GM11168 (cell line): ENCODE measurements around the gene GADL1.

Source experiments
- in situ Hi-C: fragments of 300-500 bp; cut with MboI; formaldehyde crosslinking; loops from one replicate; pipeline ENCODE4 v1.12.0; 2022; ENCODE audit warnings: low sequenced_read_pairs; ENCODE audit not compliant: unreplicated experiment

The GADL1 gene

GRCh38 chr3:30702828-30703397, 191.5 kb downstream of the GADL1 start:
- in situ Hi-C loops: no loop called here

GRCh38 chr3:30702038-30702827, 192.2 kb downstream of the GADL1 start:
- in situ Hi-C loops: no loop called here

GRCh38 chr3:30700702-30701321, 193.6 kb downstream of the GADL1 start:
- in situ Hi-C loops: no loop called here

GRCh38 chr3:30699927-30700326, 194.5 kb downstream of the GADL1 start:
- in situ Hi-C loops: loop anchor here (10.0 kb wide), 1 partner anchor 495 kb away; no protein-coding TSS in a partner anchor

- in situ Hi-C loops: loop anchor here (10.0 kb wide), 1 partner anchor 494 kb away; no protein-coding TSS in a partner anchor
These were observed 195.9 kb downstream of the GADL1 start for GRCh38 chr3:30698549-30698948.

- in situ Hi-C loops: loop anchor here (10.0 kb wide), 1 partner anchor 492 kb away; no protein-coding TSS in a partner anchor
These were observed 197.6 kb downstream of the GADL1 start for GRCh38 chr3:30696896-30697295.

- in situ Hi-C loops: loop anchor here (10.0 kb wide), 1 partner anchor 492 kb away; no protein-coding TSS in a partner anchor
These were observed 198.1 kb downstream of the GADL1 start for GRCh38 chr3:30696403-30696819.

GRCh38 chr3:30695302-30696061, 199.0 kb downstream of the GADL1 start:
- in situ Hi-C loops: loop anchor here (10.0 kb wide), 1 partner anchor 491 kb away; no protein-coding TSS in a partner anchor

- in situ Hi-C loops: loop anchor here (10.0 kb wide), 1 partner anchor 490 kb away; no protein-coding TSS in a partner anchor
These were observed 199.8 kb downstream of the GADL1 start for GRCh38 chr3:30694668-30695067.

GRCh38 chr3:30694148-30694547, 200.3 kb downstream of the GADL1 start:
- in situ Hi-C loops: loop anchor here (10.0 kb wide), 1 partner anchor 489 kb away; no protein-coding TSS in a partner anchor

GRCh38 chr3:30693470-30694120, 200.9 kb downstream of the GADL1 start:
- in situ Hi-C loops: loop anchor here (10.0 kb wide), 1 partner anchor 489 kb away; no protein-coding TSS in a partner anchor

GRCh38 chr3:30692498-30693130, 201.8 kb downstream of the GADL1 start:
- in situ Hi-C loops: loop anchor here (10.0 kb wide), 1 partner anchor 488 kb away; no protein-coding TSS in a partner anchor

- in situ Hi-C loops: loop anchor here (10.0 kb wide), 1 partner anchor 487 kb away; no protein-coding TSS in a partner anchor
These were observed 202.5 kb downstream of the GADL1 start for GRCh38 chr3:30691944-30692343.

GRCh38 chr3:30691249-30691880, 203.1 kb downstream of the GADL1 start:
- in situ Hi-C loops: loop anchor here (10.0 kb wide), 1 partner anchor 487 kb away; no protein-coding TSS in a partner anchor

- in situ Hi-C loops: loop anchor here (10.0 kb wide), 1 partner anchor 485 kb away; no protein-coding TSS in a partner anchor
These were observed 204.3 kb downstream of the GADL1 start for GRCh38 chr3:30690199-30690598.

GRCh38 chr3:30688776-30689641, 205.5 kb downstream of the GADL1 start:
- in situ Hi-C loops: no loop called here

- in situ Hi-C loops: no loop called here
These were observed 206.4 kb downstream of the GADL1 start for GRCh38 chr3:30687930-30688570.
